ENCODE results near the gene NRXN3. TPM values are rescaled to one million over a fixed set of nuclear protein-coding genes. Genes with fewer than 3 reads are reported as not detected.
"Not testable (repeated sequence)": the region's sequence is repeated elsewhere in the genome, so short reads cannot be mapped to it uniquely, and the experiment has no call there.

Gene NRXN3
- total RNA-seq, 1 experiment from 2014 or later: not detected

DNA sequence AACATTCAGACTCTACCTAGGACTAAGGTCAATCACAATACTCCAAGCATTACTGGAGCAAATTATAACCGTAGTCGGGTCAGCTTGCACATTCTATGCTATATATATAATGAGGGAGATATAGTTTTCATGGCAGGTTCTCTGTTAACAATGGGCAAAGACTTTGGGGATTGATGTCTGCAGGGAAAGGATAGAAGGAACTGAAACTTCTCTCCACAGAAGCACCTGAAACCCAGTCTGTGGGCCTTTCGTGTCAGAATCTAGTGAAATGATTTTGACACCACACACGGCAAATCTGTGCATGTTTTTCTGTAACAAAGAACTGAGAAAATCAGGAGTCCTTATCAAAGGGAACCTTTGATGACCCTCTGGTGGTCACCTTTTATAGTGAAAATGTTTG lies 847.4 kb downstream of the NRXN3 start:
- TF ChIP-seq POLR2AphosphoS5 (IDR thresholded peaks at IDR 0.05; ENCODE audit: low read depth, low read length): no peak
- TF ChIP-seq, protein P1, sequence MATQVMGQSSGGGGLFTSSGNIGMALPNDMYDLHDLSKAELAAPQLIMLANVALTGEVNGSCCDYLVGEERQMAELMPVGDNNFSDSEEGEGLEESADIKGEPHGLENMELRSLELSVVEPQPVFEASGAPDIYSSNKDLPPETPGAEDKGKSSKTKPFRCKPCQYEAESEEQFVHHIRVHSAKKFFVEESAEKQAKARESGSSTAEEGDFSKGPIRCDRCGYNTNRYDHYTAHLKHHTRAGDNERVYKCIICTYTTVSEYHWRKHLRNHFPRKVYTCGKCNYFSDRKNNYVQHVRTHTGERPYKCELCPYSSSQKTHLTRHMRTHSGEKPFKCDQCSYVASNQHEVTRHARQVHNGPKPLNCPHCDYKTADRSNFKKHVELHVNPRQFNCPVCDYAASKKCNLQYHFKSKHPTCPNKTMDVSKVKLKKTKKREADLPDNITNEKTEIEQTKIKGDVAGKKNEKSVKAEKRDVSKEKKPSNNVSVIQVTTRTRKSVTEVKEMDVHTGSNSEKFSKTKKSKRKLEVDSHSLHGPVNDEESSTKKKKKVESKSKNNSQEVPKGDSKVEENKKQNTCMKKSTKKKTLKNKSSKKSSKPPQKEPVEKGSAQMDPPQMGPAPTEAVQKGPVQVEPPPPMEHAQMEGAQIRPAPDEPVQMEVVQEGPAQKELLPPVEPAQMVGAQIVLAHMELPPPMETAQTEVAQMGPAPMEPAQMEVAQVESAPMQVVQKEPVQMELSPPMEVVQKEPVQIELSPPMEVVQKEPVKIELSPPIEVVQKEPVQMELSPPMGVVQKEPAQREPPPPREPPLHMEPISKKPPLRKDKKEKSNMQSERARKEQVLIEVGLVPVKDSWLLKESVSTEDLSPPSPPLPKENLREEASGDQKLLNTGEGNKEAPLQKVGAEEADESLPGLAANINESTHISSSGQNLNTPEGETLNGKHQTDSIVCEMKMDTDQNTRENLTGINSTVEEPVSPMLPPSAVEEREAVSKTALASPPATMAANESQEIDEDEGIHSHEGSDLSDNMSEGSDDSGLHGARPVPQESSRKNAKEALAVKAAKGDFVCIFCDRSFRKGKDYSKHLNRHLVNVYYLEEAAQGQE (IDR thresholded peaks at IDR 0.05; ENCODE audit: insufficient read depth in 1 of 2, low read depth in 2 of 2, low read length in 1 of 2): no peak
- no peak for TF ChIP-seq SIN3A (IDR thresholded peaks at IDR 0.05; ENCODE audit: borderline replicate concordance, insufficient read depth, low read depth, low read length)
- TF ChIP-seq, protein P2, sequence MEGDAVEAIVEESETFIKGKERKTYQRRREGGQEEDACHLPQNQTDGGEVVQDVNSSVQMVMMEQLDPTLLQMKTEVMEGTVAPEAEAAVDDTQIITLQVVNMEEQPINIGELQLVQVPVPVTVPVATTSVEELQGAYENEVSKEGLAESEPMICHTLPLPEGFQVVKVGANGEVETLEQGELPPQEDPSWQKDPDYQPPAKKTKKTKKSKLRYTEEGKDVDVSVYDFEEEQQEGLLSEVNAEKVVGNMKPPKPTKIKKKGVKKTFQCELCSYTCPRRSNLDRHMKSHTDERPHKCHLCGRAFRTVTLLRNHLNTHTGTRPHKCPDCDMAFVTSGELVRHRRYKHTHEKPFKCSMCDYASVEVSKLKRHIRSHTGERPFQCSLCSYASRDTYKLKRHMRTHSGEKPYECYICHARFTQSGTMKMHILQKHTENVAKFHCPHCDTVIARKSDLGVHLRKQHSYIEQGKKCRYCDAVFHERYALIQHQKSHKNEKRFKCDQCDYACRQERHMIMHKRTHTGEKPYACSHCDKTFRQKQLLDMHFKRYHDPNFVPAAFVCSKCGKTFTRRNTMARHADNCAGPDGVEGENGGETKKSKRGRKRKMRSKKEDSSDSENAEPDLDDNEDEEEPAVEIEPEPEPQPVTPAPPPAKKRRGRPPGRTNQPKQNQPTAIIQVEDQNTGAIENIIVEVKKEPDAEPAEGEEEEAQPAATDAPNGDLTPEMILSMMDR (IDR thresholded peaks at IDR 0.05): no peak
- TF ChIP-seq TCF7L2 (IDR thresholded peaks at IDR 0.05; ENCODE audit: low read depth, low read length): no peak
- H3K4me1 ChIP-seq (ENCODE audit: control insufficient read depth, insufficient read depth, low read length): no peaks in the 10 kb centered on the region
- no TSS peak for BruUV-seq (replicated peaks)
- no peak overlapping the region for H3K27ac ChIP-seq (ENCODE audit: low read length)
- in situ Hi-C loops (cut with HindIII; ENCODE audit: low pct_unique_long_range_greater_than_20kb, low sequenced_read_pairs): no loop called here
- no peak for DNase-seq (ENCODE audit: low read depth, low spot score)
- POLR2A ChIA-PET: no interaction called here
- H3K4me3 ChIP-seq (ENCODE audit: low read depth in 2 of 2, low read length in 2 of 2): no peak overlapping the region
- no peaks in the 10 kb centered on the region for H3K36me3 ChIP-seq (ENCODE audit: control insufficient read depth, insufficient read depth, low read length)
- no peaks in the 10 kb centered on the region for H3K9me3 ChIP-seq (ENCODE audit: control insufficient read depth, insufficient read depth, low read depth, low read length)
- ATAC-seq: no peak
- CTCF ChIA-PET: no interaction called here
- intact Hi-C loops (cut with micrococcal nuclease; ENCODE audit: unreplicated experiment): no loop called here
- no peaks in the 10 kb centered on the region for H3K27me3 ChIP-seq (ENCODE audit: control insufficient read depth, insufficient read depth, low read length)

DNA sequence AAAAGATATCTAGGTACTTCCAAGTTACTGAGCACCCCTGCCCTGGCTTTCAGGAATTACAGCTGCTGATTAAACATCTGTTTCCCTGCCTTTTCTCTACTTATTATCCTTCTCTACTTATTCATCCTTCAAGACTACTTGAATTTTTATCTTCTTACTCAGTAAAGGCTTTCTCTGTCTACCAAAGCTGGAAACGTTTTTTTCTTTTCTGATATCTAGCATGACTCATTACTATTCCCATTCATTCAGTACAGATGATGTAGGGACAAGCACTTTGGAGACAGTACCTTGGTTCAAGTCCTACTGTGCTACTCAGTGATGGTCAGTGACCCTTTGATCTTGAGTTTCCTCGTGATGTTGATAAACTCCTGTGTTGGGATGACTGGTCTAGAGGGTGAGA lies 848.7 kb downstream of the NRXN3 start:
- ATAC-seq: no peak

DNA sequence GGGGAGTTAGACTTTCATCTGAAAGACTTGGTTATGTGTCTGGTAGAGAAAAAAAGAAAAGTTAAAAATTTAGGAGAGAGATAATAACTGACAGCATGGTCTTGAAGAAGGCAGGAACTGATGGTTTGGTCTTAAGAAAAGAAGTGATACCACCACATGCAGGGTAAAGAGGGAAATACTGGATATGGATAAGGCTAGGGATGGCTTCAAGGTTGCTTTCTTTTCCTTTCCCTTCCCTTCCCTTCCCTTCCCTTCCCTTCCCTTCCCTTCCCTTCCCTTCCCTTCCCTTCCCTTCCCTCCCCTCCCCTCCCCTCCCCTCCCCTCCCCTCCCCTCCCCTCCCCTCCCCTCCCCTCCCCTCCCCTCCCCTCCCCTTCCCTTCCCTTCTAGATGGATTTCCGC lies 849.7 kb downstream of the NRXN3 start:
- POLR2A ChIA-PET; intact Hi-C loops (cut with micrococcal nuclease; ENCODE audit: unreplicated experiment); in situ Hi-C loops (cut with HindIII; ENCODE audit: low pct_unique_long_range_greater_than_20kb, low sequenced_read_pairs); H3K4me3 ChIP-seq (ENCODE audit: low read depth in 2 of 2, low read length in 2 of 2); H3K9me3 ChIP-seq (ENCODE audit: control insufficient read depth, insufficient read depth, low read depth, low read length); DNase-seq (ENCODE audit: low read depth, low spot score); H3K27me3 ChIP-seq (ENCODE audit: control insufficient read depth, insufficient read depth, low read length); H3K27ac ChIP-seq (ENCODE audit: low read length); CTCF ChIA-PET; H3K36me3 ChIP-seq (ENCODE audit: control insufficient read depth, insufficient read depth, low read length); H3K4me1 ChIP-seq (ENCODE audit: control insufficient read depth, insufficient read depth, low read length); ATAC-seq; BruUV-seq (replicated peaks): not testable (repeated sequence)

More for the DNA sequence above, 848.7 kb downstream of the NRXN3 start:
- in situ Hi-C loops (cut with HindIII; ENCODE audit: low pct_unique_long_range_greater_than_20kb, low sequenced_read_pairs) (no loop called here), intact Hi-C loops (cut with micrococcal nuclease; ENCODE audit: unreplicated experiment) (no loop called here)
- POLR2A ChIA-PET: no interaction called here
- CTCF ChIA-PET: no interaction called here
- no peaks in the 10 kb centered on the region for H3K36me3 ChIP-seq (ENCODE audit: control insufficient read depth, insufficient read depth, low read length)
- TF ChIP-seq, protein P1 (IDR thresholded peaks at IDR 0.05; ENCODE audit: insufficient read depth in 1 of 2, low read depth in 2 of 2, low read length in 1 of 2): no peak
- no peak for TF ChIP-seq TCF7L2 (IDR thresholded peaks at IDR 0.05; ENCODE audit: low read depth, low read length)
- no peak for TF ChIP-seq SIN3A (IDR thresholded peaks at IDR 0.05; ENCODE audit: borderline replicate concordance, insufficient read depth, low read depth, low read length)
- TF ChIP-seq, protein P2 (IDR thresholded peaks at IDR 0.05): no peak
- no peak for TF ChIP-seq POLR2AphosphoS5 (IDR thresholded peaks at IDR 0.05; ENCODE audit: low read depth, low read length)
- no peaks in the 10 kb centered on the region for H3K27me3 ChIP-seq (ENCODE audit: control insufficient read depth, insufficient read depth, low read length)
- BruUV-seq (replicated peaks): no TSS peak
- no peaks in the 10 kb centered on the region for H3K9me3 ChIP-seq (ENCODE audit: control insufficient read depth, insufficient read depth, low read depth, low read length)
- DNase-seq (ENCODE audit: low read depth, low spot score): no peak
- no peak overlapping the region for H3K4me3 ChIP-seq (ENCODE audit: low read depth in 2 of 2, low read length in 2 of 2)
- no peak overlapping the region for H3K27ac ChIP-seq (ENCODE audit: low read length)
- H3K4me1 ChIP-seq (ENCODE audit: control insufficient read depth, insufficient read depth, low read length): no peaks in the 10 kb centered on the region

All from Panc1 (cell line).